OCI-LY1 (cell line): ENCODE results near the gene TNNT2.

ENCODE experiments used
- CTCF ChIP-seq: fragments of 200-600 bp; sonication (generic), shearing (Covaris generic); IDR thresholded peaks from 2 replicates; pipeline ENCODE4 v1.5.1; 2017; ENCODE audit warnings: mild to moderate bottlenecking, antibody characterized with exemption, low read length, moderate library complexity, mixed read lengths
- EZH2 ChIP-seq: fragments of 200-600 bp; sonication (generic), shearing (Covaris generic); IDR thresholded peaks from 2 replicates; pipeline ENCODE4 v1.8.0; 2017; ENCODE audit warnings: borderline replicate concordance, mixed run types, mild to moderate bottlenecking, antibody characterized with exemption, low read length, moderate library complexity, mixed read lengths

GRCh38 chr1:201419256-201419655, 41.8 kb upstream of the TNNT2 start:
- TF ChIP-seq EZH2 (no peak), CTCF (no peak)
